ENCODE measurements around the gene FASN.

GRCh38 chr17:82060614-82061013 lies 37.4 kb downstream of the FASN start:
- TF ChIP-seq, protein P1, sequence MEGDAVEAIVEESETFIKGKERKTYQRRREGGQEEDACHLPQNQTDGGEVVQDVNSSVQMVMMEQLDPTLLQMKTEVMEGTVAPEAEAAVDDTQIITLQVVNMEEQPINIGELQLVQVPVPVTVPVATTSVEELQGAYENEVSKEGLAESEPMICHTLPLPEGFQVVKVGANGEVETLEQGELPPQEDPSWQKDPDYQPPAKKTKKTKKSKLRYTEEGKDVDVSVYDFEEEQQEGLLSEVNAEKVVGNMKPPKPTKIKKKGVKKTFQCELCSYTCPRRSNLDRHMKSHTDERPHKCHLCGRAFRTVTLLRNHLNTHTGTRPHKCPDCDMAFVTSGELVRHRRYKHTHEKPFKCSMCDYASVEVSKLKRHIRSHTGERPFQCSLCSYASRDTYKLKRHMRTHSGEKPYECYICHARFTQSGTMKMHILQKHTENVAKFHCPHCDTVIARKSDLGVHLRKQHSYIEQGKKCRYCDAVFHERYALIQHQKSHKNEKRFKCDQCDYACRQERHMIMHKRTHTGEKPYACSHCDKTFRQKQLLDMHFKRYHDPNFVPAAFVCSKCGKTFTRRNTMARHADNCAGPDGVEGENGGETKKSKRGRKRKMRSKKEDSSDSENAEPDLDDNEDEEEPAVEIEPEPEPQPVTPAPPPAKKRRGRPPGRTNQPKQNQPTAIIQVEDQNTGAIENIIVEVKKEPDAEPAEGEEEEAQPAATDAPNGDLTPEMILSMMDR (IDR thresholded peaks at IDR 0.05): no peak
- TF ChIP-seq POLR2AphosphoS5 (IDR thresholded peaks at IDR 0.05; ENCODE audit: low read depth, low read length) (no peak), TCF7L2 (IDR thresholded peaks at IDR 0.05; ENCODE audit: low read depth, low read length) (no peak)
- TF ChIP-seq, protein P2, sequence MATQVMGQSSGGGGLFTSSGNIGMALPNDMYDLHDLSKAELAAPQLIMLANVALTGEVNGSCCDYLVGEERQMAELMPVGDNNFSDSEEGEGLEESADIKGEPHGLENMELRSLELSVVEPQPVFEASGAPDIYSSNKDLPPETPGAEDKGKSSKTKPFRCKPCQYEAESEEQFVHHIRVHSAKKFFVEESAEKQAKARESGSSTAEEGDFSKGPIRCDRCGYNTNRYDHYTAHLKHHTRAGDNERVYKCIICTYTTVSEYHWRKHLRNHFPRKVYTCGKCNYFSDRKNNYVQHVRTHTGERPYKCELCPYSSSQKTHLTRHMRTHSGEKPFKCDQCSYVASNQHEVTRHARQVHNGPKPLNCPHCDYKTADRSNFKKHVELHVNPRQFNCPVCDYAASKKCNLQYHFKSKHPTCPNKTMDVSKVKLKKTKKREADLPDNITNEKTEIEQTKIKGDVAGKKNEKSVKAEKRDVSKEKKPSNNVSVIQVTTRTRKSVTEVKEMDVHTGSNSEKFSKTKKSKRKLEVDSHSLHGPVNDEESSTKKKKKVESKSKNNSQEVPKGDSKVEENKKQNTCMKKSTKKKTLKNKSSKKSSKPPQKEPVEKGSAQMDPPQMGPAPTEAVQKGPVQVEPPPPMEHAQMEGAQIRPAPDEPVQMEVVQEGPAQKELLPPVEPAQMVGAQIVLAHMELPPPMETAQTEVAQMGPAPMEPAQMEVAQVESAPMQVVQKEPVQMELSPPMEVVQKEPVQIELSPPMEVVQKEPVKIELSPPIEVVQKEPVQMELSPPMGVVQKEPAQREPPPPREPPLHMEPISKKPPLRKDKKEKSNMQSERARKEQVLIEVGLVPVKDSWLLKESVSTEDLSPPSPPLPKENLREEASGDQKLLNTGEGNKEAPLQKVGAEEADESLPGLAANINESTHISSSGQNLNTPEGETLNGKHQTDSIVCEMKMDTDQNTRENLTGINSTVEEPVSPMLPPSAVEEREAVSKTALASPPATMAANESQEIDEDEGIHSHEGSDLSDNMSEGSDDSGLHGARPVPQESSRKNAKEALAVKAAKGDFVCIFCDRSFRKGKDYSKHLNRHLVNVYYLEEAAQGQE (IDR thresholded peaks at IDR 0.05; ENCODE audit: insufficient read depth in 1 of 2, low read depth in 2 of 2, low read length in 1 of 2): no peak

Measured in Panc1 (cell line).